Pancreas (tissue), 10 donors: ENCODE data around the gene ABCA4. TPM values are rescaled to one million over a fixed set of nuclear protein-coding genes. Genes with fewer than 3 reads are reported as not detected.
"Not testable (repeated sequence)": the region's sequence is repeated elsewhere in the genome, so short reads cannot be mapped to it uniquely, and the experiment has no call there.

Experiments
- ATAC-seq, 4 donors: fragments of 200-7000 bp; cut with Tn5 transposase; one replicate each; pipeline versions ENCODE4 v1.8.0 to v1.9.1; 2020; ENCODE audit warnings: mild to moderate bottlenecking in 4 of 4, moderate library complexity in 4 of 4
- DNase-seq, 6 donors: peaks; one replicate each; pipeline ENCODE4 v3.0.0-alpha.2; 2020
- FAIRE-seq: peaks from 2 replicates; lab custom pipeline; 2012; peaks lifted over from hg19 to GRCh38; lab: Jason Lieb, UNC
- H3K27ac ChIP-seq, 4 donors: fragments of 200-600 bp; sonication (generic); 1 replicate in 3 of 4; 2 replicates in 1 of 4; pipeline versions ENCODE4 v1.5.0 to v1.8.0; 2020
- H3K27me3 ChIP-seq, 4 donors: fragments of 200-600 bp; one replicate each; pipeline ENCODE4 v1.8.0; 2021
- H3K36me3 ChIP-seq, 3 donors: fragments of 200-600 bp; sonication (generic) in 1 of 3; one replicate each; pipeline versions ENCODE4 v1.5.0 to v1.8.0; 2020 to 2021
- H3K4me1 ChIP-seq, 3 donors: fragments of 200-600 bp; one replicate each; pipeline ENCODE4 v1.8.0; 2021
- H3K4me3 ChIP-seq, 4 donors: fragments of 200-600 bp; sonication (generic) in 2 of 4; one replicate each; pipeline versions ENCODE4 v1.5.0 to v1.8.0; 2020 to 2021
- H3K9me3 ChIP-seq, 4 donors: fragments of 200-600 bp; one replicate each; pipeline ENCODE4 v1.8.0; 2021
- CTCF ChIP-seq, 4 donors: fragments of 200-600 bp; sonication (generic) in 3 of 4; IDR thresholded peaks; one replicate each; pipeline versions ENCODE4 v1.5.0 to v1.8.0; 2021; ENCODE audit warnings: antibody characterized with exemption in 4 of 4
- WGBS, 2 donors: extraction: QIAGEN DNeasy Blood & Tissue Kit; methylation state at CpG; one replicate each; pipeline ENCODE4 v1.1.7; 2013; 5-methylcytosine and 5-hydroxymethylcytosine counted together
- intact Hi-C, 3 donors: fragments of 100-400 bp; cut with DNase I; formaldehyde crosslinking; loops; one replicate each; pipeline versions ENCODE4 v1.11.1 to v1.14.2; 2022
- polyA plus RNA-seq, 2 donors: library from polyadenylated mRNA; stranded (reverse); fragments of 200-250 nt; gene quantifications; one replicate each; pipeline ENCODE4 v1.2.3, GENCODE V29; 2013
- total RNA-seq, 6 donors: library from RNA; stranded (reverse); fragmentation: NEBNext Ultra II Directional in 4 of 6; extraction: Animal tissue kit (Norgen Biotek cat#: 25700) in 4 of 6; gene quantifications; one replicate each; pipeline versions ENCODE4 v1.2.1 to v1.2.4, GENCODE V29; 2021 to 2023
- donor health status: healthy with polysubstance abuse.
- donor health status: DM: no; HTN: no; CAD: no; lungs with moderate emphysema.
- donor health status: DM: no; HTN: no; CAD: no.
- donor health status: control.
- donor health status: control.
- donor health status: Bipolar disorder and iron deficiency.
- donor health status: DM: yes; HTN: yes; CAD: no.
- donor health status: DM: no; HTN: no; CAD: no.
- donor health status: DM: no; HTN: no; CAD: no.
- donor health status: DM: yes; HTN: yes; CAD: no.

ABCA4 gene
- total RNA-seq: under 1 TPM in 4 of 6 donors, not detected in 2; 0.03 to 0.16 (median 0.10) TPM
- under 1 TPM; 0.15 to 0.16 TPM for polyA plus RNA-seq

DNA sequence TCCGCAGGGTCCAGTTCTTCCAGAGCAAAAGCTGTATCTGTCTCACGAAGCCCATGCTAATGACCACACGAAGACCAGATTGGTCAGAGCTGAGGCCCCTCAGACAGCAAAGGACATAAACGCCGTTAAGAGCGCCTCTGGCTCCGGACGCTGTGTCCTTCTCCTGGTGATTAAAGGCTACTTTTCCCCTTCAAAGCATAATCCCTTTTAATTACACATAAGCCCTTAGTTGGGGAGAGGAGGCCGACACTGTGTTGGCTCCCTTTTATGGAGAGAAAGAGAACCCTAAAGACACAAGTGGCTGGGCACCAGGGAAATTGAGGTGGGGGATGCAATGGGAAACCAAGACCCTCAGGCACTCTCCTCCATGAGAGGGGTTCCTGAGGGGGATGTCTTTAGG is at the start of gene ABCA4:
ABCA4 (minus strand) TSS at position 158 of the 400 bp plus-strand sequence; CDS start at position 55, 103 bp downstream.
- Histone ChIP-seq H3K4me1 (no peaks in the 10 kb centered on the region), H3K4me3 (no peak within 1 kb of the TSS), H3K36me3 (no peaks in the 10 kb centered on the region), H3K27me3 (no peaks in the 10 kb centered on the region), H3K27ac (no peak within 1 kb of the TSS), H3K9me3 (no peaks in the 10 kb centered on the region)
- DNase-seq: no peak
- no peak for FAIRE-seq
- intact Hi-C loops: no loop called here
- TF ChIP-seq CTCF (IDR thresholded peaks at IDR 0.05): no peak
- 82 to 85% methylated on average over 9 of the region's 9 CpGs for WGBS, 2 donors
- ATAC-seq: no peak

GRCh38 chr1:94169126-94169525 is 48.2 kb upstream of the ABCA4 start:
- Histone ChIP-seq H3K9me3 (no peaks in the 10 kb centered on the region), H3K4me3 (no peak overlapping the region), H3K27me3 (no peaks in the 10 kb centered on the region), H3K4me1 (no peaks in the 10 kb centered on the region), H3K27ac (no peak overlapping the region), H3K36me3 (peaks cover 0 to 4% (median 0%) of the 10 kb centered on the region in 3 donors)
- intact Hi-C loops: no loop called here
- no peak for FAIRE-seq
- no peak for ATAC-seq
- no peak for TF ChIP-seq CTCF (IDR thresholded peaks at IDR 0.05)
- 77 to 91% methylated on average over 3 of the region's 3 CpGs for WGBS, 2 donors
- DNase-seq: no peak

- intact Hi-C loops: no loop called here
- no peak for TF ChIP-seq CTCF (IDR thresholded peaks at IDR 0.05)
- WGBS, 2 donors: 85 to 95% methylated on average over 5 of the region's 5 CpGs
- DNase-seq (no peak), ATAC-seq (no peak), FAIRE-seq (no peak)
- Histone ChIP-seq H3K9me3 (no peaks in the 10 kb centered on the region), H3K27me3 (no peaks in the 10 kb centered on the region), H3K4me1 (no peaks in the 10 kb centered on the region), H3K36me3 (no peaks in the 10 kb centered on the region), H3K4me3 (no peak overlapping the region), H3K27ac (no peak overlapping the region)
These were observed 44.9 kb upstream of the ABCA4 start for GRCh38 chr1:94165843-94166242.

- WGBS, 2 donors: 61 to 73% methylated on average over 2 of the region's 2 CpGs
- H3K36me3 ChIP-seq, H3K27me3 ChIP-seq, H3K9me3 ChIP-seq, H3K4me3 ChIP-seq, FAIRE-seq, H3K27ac ChIP-seq, H3K4me1 ChIP-seq, ATAC-seq, DNase-seq, intact Hi-C loops: not testable (repeated sequence)
These were observed 43.9 kb upstream of the ABCA4 start for GRCh38 chr1:94164885-94165284.

GRCh38 chr1:94164121-94164520 is 43.2 kb upstream of the ABCA4 start:
- H3K4me3 ChIP-seq, H3K9me3 ChIP-seq, H3K27me3 ChIP-seq, intact Hi-C loops, H3K36me3 ChIP-seq, ATAC-seq, DNase-seq, H3K27ac ChIP-seq, FAIRE-seq, H3K4me1 ChIP-seq: not testable (repeated sequence)
- WGBS, 2 donors: 91 to 100% methylated on average over 1 of the region's 1 CpG

DNA sequence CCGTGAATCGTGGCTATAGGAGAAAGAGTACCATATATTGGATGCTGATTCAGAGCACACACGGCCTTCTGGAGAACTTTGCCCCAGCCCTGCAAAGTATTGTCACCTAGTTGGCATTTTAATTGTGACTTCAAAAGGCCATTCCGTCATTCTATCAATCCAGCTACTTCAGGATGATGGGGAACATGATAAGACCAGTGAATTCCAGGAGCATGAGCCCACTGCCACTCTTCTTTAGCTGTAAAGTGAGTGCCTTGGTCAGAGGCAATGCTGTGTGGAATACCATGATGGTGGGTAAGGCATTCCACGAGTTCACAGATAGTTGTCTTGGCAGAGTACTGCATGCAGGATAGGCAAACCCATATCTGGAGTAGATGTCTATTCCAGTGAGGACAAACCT is 42.3 kb upstream of the ABCA4 start:
- H3K36me3 ChIP-seq, FAIRE-seq, H3K27me3 ChIP-seq, H3K9me3 ChIP-seq, H3K27ac ChIP-seq, H3K4me1 ChIP-seq, H3K4me3 ChIP-seq, intact Hi-C loops, DNase-seq, ATAC-seq: not testable (repeated sequence)
- 74 to 84% methylated on average over 5 of the region's 5 CpGs for WGBS, 2 donors
